Body of pancreas (tissue), 4 donors: ENCODE data around the gene PDLIM1. TPM values are rescaled to one million over a fixed set of nuclear protein-coding genes. Genes with fewer than 3 reads are reported as not detected.

Experiments used
- ATAC-seq: fragments of 150-250 bp; one replicate; pipeline ENCODE4 v1.9.1; 2016
- DNase-seq, 4 donors: peaks; one replicate each; pipeline ENCODE4 v3.0.0-alpha.2; 2019
- H3K27ac ChIP-seq, 4 donors: fragments of 200-600 bp; sonication (generic); 1 replicate in 3 of 4; 2 replicates in 1 of 4; pipeline versions ENCODE4 v1.5.1 to v1.6.1; 2016 to 2019; ENCODE audit warnings: mild to moderate bottlenecking in 1 of 4, mixed read lengths in 1 of 4, moderate library complexity in 1 of 4
- H3K27me3 ChIP-seq, 2 donors: fragments of 200-600 bp; sonication (generic); one replicate each; pipeline ENCODE4 v1.6.0; 2016; ENCODE audit warnings: mild to moderate bottlenecking in 1 of 2
- H3K36me3 ChIP-seq, 2 donors: fragments of 200-600 bp; sonication (generic); replicated peaks in 1 of 2; 2 replicates each; pipeline ENCODE4 v1.5.1; 2016; ENCODE audit warnings: low read depth in 2 of 2; ENCODE audit not compliant: insufficient read depth in 1 of 2
- H3K4me1 ChIP-seq: fragments of 200-600 bp; sonication (generic); one replicate; pipeline ENCODE4 v1.6.0; 2016
- H3K4me3 ChIP-seq, 2 donors: fragments of 200-600 bp; sonication (generic); 1 replicate in 1 of 2; 2 replicates in 1 of 2; pipeline ENCODE4 v1.5.1; 2016 to 2019
- H3K9me3 ChIP-seq, 3 donors: fragments of 200-600 bp; sonication (generic); 1 replicate in 2 of 3; 2 replicates in 1 of 3; pipeline ENCODE4 v1.5.1; 2016
- CTCF ChIP-seq, 7 experiments: fragments of 450-650 bp in 4 of 7; fragments of 200-600 bp in 3 of 7; sonication (generic) in 3 of 7; IDR thresholded peaks; one replicate each; pipeline ENCODE4 v1.5.1; 2016 to 2019; ENCODE audit warnings: antibody characterized with exemption in 7 of 7
- POLR2A ChIP-seq, 3 donors: fragments of 450-650 bp; IDR thresholded peaks; one replicate each; pipeline ENCODE4 v1.6.1; 2016; ENCODE audit warnings: antibody characterized with exemption in 3 of 3, mild to moderate bottlenecking in 2 of 3
- WGBS, 2 donors: methylation state at CpG; one replicate each; pipeline ENCODE4 v1.1.5; 2017; 5-methylcytosine and 5-hydroxymethylcytosine counted together
- intact Hi-C: fragments of 100-400 bp; cut with DNase I; formaldehyde crosslinking; loops from one replicate; pipeline ENCODE4 v1.15.1; 2023
- total RNA-seq, 2 donors: library from RNA; depleted of rRNA; stranded (reverse); fragments of >200 nt; gene quantifications; one replicate each; pipeline ENCODE4 v1.1.0, GENCODE V29; 2016

PDLIM1 gene
- total RNA-seq, 2 donors from 2014 or later = 41.5 to 66.2 TPM

- WGBS, 2 donors = 68 to 71% methylated on average over 13 of the region's 13 CpGs
- intact Hi-C loops = no loop called here
- H3K27ac ChIP-seq = peak overlapping the region; percentile 19 to 65 (median 42)
- H3K36me3 ChIP-seq = no peaks in the 10 kb centered on the region
- H3K27me3 ChIP-seq = no peaks in the 10 kb centered on the region
- TF ChIP-seq CTCF (IDR thresholded peaks at IDR 0.05) (no peak), POLR2A (IDR thresholded peaks at IDR 0.05) (no peak)
- no peaks in the 10 kb centered on the region for H3K9me3 ChIP-seq
- ATAC-seq (peak; percentile 63), DNase-seq (peak in 2 of 4 donors; percentile 52 to 65)
- no peak overlapping the region for H3K4me3 ChIP-seq
- H3K4me1 ChIP-seq = peaks cover 49% of the 10 kb centered on the region
These were observed 17.1 kb downstream of the PDLIM1 start for GRCh38 chr10:95273393-95274312.

GRCh38 chr10:95268438-95268837 is 22.4 kb downstream of the PDLIM1 start:
- Histone ChIP-seq H3K27ac (peak overlapping the region; percentile 25 to 78 (median 60)), H3K36me3 (peaks cover 0 to under 1% of the 10 kb centered on the region in 2 donors), H3K4me3 (no peak overlapping the region), H3K4me1 (peaks cover 47% of the 10 kb centered on the region), H3K27me3 (no peaks in the 10 kb centered on the region), H3K9me3 (no peaks in the 10 kb centered on the region)
- no peak for TF ChIP-seq CTCF (IDR thresholded peaks at IDR 0.05)
- ATAC-seq (peak; percentile 8), DNase-seq (peak in 3 of 4 donors; percentile 26 to 47 (median 35))
- intact Hi-C loops = no loop called here
- WGBS, 2 donors = 70 to 78% methylated on average over 12 of the region's 12 CpGs

GRCh38 chr10:95267251-95267650 is 23.6 kb downstream of the PDLIM1 start:
- DNase-seq (no peak), ATAC-seq (no peak)
- peaks cover 1 to 3% of the 10 kb centered on the region in 2 donors for H3K36me3 ChIP-seq
- no peaks in the 10 kb centered on the region for H3K9me3 ChIP-seq
- no peaks in the 10 kb centered on the region for H3K27me3 ChIP-seq
- WGBS, 2 donors = 87 to 89% methylated on average over 3 of the region's 3 CpGs
- H3K4me1 ChIP-seq = peaks cover 40% of the 10 kb centered on the region
- H3K27ac ChIP-seq = peak overlapping the region in 3 of 4 donors; percentile 35 to 91 (median 78)
- TF ChIP-seq POLR2A (IDR thresholded peaks at IDR 0.05) = no peak
- no peak for TF ChIP-seq CTCF (IDR thresholded peaks at IDR 0.05)
- intact Hi-C loops = no loop called here
- no peak overlapping the region for H3K4me3 ChIP-seq

- TF ChIP-seq POLR2A (IDR thresholded peaks at IDR 0.05) = peak in 1 of 3 donors; percentile 17
- no peak for TF ChIP-seq CTCF (IDR thresholded peaks at IDR 0.05)
- H3K36me3 ChIP-seq = peaks cover 4% of the 10 kb centered on the region in 2 donors
- peak overlapping the region; percentile 67 to 91 (median 74) for H3K27ac ChIP-seq
- intact Hi-C loops = no loop called here
- 30 to 35% methylated on average over 1 of the region's 1 CpG for WGBS, 2 donors
- no peaks in the 10 kb centered on the region for H3K9me3 ChIP-seq
- peaks cover 38% of the 10 kb centered on the region for H3K4me1 ChIP-seq
- H3K27me3 ChIP-seq = no peaks in the 10 kb centered on the region
- ATAC-seq (peak; percentile 100), DNase-seq (peak in 3 of 4 donors; percentile 56 to 84 (median 66))
- H3K4me3 ChIP-seq = no peak overlapping the region
These were observed 24.1 kb downstream of the PDLIM1 start for GRCh38 chr10:95266674-95267095.
